Activated CD8-positive, alpha-beta memory T cell treated with anti-CD3 and anti-CD28 coated beads, Interleukin-2, amount 50 U/mL, for 48 hours (primary cell): ENCODE measurements around the gene TMEM151A.
"Not testable (repeated sequence)": the region's sequence is repeated elsewhere in the genome, so short reads cannot be mapped to it uniquely, and the experiment has no call there.

Source experiments
- DNase-seq: peaks from one replicate; pipeline ENCODE4 v3.0.0-alpha.2; 2020

The TMEM151A gene

DNA sequence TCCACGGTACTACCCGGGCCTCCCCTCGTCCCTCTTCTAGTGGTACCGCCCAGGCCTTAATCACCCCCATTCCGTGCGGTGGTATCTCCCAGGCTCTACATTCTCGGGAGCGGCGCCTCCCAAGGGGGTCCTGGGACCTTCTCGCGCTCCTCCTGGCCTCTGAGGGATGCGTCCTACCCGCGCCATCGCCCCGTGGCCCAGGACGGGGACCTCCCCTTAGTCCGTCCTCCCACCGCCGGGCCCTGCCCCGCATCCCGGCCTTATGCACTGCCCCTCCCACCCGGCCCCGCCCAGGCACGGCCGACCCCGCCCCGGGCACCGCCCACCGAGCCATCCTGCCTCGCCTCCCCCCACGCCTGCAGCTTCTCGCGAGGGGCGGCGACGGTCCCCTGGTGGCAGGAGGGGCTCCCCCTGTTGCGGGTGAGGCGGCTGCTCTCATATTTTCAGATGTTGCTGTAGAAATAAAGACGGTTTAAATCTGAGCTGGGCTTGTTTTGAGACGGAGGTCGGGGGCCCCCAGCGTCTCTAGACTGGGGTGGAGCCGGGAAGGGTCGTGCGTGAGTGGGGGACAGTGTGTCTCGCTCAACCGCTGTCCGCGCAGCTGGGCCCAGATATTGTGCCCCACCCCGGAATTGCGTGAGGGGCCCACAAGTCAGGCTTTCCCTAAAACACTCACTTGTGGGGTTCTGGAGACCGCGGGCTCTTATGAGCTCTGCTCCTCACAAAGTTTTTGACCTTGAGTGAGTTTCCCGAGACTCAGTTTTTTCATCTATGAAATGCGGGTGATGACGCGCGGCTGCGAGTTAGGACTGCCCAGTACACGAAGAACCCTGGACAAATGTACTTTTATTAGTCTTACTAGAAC is 24.1 kb upstream of the TMEM151A start:
- peak; percentile 96 for DNase-seq

DNA sequence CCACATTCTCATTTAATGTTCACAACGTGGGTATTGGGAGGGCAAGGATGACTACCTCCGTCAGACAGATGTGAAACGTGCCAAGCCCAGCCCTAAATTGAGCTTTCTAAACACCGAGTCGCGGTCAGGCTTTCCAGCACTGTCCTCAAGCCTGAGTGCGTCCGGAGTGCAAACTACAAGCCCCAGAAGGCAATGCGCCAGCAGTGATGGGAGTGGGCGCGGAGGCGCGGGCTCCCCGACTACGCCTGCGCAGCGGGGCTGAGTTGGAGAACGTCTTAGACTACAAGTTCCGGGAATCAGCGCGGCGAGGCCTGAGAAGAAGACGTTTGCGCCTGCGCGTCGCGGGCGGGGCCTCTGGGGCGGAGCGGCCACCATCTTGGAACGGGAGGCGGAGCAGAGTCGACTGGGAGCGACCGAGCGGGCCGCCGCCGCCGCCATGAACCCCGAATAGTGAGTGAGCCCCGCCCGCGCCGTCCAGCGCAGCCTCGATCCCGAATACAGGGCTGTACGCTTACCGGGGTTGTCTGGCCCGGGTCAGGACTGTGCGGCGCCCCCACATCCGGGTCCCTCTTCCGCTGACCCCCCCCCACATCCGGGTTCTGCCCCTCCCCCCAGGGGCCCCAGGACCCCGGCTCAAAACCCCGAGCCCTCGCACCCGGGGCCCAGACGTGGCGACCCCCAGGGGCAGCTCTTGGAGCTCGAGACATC is 23.3 kb upstream of the TMEM151A start, which contains the start of gene RAB1B:
TSS of gene RAB1B (plus strand) at position 396 of the 708 bp plus-strand sequence. CDS start at position 437, 41 bp downstream.
- peak; percentile 100 for DNase-seq

DNA sequence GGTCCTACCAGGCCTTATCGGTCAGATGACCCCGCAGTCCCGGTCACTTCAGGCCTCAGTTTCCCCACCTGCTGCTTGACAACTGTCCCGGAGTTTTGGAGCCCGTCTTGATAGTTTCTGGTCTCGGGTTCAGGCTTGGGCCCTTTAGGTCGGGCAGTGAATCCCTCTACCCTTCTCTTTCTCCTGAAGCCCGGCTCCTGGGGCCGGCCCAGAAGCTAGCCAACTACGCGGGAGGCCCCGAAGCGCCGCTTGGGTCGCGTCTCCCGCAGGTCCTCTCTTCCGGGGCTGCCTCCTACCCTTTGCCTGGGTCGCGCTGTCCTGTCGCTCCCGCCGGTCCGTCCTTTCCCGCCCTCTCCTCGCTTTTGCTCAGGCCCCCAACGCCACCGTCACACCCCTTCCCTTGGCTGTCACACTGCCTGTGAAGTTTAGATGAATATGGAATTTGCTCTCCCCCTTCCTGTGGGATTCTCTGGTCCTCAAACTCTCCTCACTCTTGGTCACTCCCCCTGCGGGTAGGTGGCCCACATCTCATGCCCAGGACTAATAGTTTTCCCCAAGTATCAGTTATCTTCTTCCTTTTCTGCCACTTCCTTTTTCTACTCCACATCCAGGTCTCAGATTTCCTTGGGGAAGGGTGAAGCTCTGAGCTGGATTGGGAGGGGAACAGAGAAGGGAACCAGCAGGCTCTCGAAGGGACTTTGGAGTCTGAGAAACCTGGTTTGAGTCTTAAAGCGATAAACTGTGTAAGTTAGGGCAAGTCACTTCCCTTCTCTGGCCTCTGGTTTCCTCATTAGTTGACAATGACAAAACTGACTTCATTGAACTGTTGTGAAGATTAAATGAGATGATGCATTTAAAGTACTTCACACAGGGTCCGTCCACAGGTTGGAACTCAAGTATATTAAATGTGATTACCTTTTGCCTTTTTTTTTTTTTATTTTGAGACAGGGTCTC is 22.5 kb upstream of the TMEM151A start:
- DNase-seq: no peak

DNA sequence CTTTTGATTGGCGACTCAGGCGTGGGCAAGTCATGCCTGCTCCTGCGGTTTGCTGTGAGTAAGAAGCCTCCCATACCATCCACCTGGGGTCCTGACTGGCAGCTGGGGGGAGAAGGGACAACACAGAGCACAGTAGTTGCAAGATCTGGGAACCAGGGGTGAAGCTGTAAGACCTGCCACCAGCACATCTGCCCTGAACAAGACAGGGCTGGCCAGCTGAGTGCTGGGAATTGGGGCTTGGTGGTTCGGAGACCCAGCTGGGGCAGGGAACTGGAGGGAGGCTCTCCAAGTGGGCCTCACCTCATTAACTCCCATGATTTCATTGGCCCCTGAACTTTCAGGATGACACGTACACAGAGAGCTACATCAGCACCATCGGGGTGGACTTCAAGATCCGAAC is 19.9 kb upstream of the TMEM151A start:
- no peak for DNase-seq

DNA sequence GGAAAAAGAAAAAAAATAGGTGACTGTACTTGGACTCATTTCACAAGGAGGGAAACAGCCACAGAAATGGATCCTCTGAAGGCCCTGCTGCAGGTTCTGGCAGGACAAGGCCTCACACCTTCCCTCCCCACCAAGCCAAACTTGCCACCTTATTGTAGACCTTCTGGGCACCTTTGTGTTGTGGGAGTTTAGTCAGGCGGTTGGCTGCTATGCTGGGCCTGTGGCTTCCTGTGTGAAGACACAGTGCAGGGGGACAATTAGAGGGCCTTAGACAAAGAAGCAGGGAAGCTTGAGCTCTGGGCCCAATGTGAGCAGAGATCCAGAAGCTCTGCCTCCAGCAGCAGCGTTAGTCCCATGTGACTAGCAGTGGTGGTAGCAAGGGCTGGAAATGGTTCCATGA is 19.1 kb upstream of the TMEM151A start:
- DNase-seq: no peak

DNA sequence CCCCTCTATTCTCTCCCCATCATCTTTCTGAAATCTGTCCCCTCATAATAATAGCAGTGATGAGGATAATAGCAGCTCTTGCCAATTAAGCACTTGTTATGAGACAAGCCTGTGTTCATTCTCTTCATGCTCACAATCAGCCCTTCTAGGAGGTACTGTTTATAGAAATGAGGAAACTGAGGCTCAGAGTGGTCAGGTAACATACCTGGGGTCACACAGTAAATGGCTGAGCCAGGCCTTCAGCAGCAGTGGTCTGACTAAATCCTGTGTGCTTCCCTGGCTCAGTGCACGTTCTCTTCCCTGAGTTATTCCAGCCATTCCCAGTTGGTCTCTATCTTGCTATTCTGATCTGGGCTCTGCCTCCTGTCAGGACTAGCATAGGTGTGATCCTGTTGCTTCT is 17.5 kb upstream of the TMEM151A start:
- DNase-seq: no peak

DNA sequence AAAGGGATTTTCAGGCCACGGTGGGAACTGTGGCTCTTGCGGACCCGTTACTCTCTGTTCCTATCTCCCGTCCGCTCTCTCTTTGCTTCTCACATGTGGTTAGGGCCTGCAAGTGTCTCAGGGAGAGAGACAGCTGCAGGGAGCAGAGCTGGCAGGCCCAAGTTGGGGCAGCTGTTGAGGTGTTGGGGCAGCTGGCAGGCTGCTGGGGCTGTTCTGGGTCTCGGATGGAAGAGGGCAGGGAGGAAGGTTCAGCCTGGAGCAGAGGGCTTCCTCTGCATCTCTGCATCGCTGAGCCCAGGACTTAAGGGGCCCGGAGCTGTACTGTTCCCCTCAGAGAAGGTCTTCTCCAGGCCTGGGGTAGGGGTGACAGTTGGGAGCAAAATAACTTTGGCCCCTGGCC is 16.3 kb upstream of the TMEM151A start:
- DNase-seq: no peak

DNA sequence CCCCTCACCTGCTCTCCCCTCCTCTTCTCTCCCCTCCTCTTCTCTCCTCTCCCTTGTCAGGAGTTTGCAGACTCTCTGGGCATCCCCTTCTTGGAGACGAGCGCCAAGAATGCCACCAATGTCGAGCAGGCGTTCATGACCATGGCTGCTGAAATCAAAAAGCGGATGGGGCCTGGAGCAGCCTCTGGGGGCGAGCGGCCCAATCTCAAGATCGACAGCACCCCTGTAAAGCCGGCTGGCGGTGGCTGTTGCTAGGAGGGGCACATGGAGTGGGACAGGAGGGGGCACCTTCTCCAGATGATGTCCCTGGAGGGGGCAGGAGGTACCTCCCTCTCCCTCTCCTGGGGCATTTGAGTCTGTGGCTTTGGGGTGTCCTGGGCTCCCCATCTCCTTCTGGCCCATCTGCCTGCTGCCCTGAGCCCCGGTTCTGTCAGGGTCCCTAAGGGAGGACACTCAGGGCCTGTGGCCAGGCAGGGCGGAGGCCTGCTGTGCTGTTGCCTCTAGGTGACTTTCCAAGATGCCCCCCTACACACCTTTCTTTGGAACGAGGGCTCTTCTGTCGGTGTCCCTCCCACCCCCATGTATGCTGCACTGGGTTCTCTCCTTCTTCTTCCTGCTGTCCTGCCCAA is 15.6 kb upstream of the TMEM151A start:
- DNase-seq: no peak

DNA sequence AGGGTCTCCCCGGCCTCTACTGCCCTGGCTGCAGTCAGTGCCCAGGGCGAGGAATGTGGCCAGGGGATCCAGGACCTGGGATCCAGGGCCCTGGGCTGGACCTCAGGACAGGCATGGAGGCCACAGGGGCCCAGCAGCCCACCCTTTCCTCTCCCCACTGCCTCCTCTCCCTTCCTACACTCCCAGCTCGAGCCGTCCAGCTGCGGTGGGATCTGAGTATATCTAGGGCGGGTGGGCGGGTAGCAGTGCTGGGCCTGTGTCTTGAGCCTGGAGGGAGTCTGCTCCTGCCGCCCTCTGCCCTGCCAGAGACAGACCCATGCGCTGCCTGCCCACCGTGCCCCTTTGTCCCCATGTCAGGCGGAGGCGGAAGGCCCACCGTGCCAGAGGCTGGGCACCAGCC is 15.1 kb upstream of the TMEM151A start:
- DNase-seq: not testable (repeated sequence)

DNA sequence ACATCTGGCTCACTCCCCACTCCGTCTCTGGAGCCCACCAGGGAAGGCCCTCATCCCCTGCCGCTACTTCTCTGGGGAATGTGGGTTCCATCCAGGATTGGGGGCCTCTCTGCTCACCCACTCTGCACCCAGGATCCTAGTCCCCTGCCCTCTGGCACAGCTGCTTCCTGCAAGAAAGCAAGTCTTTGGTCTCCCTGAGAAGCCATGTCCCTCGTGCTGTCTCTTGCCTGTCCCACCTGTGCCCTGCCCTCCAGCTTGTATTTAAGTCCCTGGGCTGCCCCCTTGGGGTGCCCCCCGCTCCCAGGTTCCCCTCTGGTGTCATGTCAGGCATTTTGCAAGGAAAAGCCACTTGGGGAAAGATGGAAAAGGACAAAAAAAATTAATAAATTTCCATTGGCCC is 14.6 kb upstream of the TMEM151A start:
- DNase-seq: not testable (repeated sequence)

DNA sequence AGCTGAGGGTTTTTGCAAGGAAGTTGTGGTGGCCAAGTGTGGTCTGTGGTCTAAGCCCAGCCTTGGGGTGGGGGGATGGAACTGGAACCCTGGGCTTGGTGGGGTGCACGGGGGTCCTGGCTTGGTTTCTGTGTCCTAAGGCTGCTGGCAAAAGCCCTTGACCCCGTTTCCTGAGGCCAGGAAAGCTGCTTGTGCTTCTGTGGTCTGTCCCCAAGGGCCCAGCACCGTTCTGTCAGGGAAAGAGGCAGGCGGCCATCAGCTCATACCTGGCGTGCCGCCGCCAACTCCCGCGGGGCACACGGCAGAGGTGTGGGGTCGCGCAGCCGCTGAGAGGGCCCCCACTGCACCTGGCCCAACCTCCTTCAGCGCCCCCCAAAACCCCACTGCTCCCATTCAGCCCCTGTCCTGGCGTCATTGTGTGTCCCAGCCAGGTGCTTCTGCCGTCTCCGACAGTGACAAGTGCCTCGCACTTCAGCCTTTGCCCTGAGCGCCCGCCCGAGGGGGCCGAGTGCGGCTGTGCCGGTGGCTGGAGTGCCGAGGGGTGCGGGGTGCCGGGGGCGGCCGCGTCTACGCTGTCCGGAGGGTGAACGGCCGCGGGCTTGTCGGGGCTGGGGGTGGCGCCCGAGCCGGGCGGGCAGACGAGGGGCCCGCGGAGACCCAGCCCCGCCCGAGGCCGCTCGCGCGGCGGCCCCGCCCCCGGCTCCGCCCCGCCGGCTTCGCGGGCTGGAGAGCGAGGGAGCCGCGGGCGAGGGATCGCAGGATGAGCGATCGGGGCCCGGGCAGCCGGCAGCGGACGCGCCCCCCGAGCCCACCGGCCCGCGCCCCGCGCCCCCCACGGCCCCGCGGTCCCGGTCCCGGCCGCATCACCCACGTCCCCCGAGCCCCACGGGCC is 14.0 kb upstream of the TMEM151A start, which contains the start of gene CNIH2:
TSS of gene CNIH2 (plus strand) at position 705 of the 892 bp plus-strand sequence. CDS start 282 bp downstream, outside the sequence.
- DNase-seq: peak; percentile 65

DNA sequence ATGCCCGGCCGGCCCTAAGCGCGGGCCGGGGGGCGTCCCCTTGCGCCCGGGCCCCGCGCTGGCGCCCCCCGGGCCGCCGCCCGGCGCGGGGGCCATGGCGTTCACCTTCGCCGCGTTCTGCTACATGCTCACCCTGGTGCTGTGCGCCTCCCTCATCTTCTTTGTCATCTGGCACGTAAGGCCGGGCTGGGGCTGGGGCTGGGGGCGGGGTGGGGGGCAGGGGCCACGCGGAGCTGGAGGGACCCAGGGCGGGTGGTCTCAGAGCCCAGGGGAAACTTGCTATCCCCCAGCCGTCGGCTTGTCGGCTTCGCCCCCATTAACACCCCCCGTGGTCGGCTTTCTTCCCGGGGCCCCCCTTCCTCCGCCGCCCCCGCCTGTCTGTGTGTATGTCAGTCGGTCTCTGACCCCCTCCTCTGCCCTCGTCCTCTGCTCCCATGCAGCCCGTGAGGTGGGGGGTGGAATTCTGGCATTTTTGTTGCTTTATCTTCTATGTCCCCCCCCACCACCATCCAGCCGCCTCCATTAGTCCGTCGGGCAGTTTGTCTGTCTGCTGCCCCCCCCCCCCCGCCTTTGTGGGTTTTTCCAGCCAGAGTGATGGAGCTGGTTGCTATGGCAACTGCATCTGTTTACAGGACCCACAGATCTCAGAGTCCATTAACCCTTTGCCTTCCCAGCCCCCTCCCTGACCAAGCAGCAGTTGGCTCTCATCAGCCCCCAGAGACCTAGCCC is 13.2 kb upstream of the TMEM151A start:
- no peak for DNase-seq

DNA sequence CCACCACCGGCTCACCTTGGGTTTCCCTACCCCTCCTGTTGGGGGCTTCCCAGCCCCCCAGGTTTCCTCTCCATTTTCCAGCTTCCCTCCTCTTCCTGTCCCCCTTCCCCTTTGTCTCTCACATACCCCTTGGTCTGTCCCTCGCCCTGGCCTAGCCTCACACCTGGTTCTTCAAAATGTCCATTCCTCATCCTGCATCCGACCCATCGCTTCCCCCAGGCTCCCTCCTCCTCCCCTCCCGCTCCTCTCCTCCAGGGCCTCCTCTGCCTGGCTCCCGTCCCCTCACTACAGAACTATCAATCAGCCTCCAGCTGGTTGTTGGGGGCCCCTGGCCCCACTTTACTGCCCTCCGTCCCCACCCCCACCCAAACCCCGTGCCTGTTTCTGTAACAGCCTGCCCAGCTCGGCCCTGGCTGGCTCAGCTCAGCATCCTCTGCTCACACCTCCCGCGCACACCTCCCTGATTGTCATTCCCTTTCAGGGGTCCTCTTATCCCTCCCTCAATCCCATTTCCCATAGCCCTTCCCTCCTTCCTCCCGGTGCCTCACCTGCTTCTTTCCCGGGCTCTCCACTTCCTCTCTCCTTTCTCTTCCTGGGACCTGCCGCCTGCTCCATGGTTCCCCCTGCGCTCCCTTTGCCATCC is 12.5 kb upstream of the TMEM151A start:
- no peak for DNase-seq

DNA sequence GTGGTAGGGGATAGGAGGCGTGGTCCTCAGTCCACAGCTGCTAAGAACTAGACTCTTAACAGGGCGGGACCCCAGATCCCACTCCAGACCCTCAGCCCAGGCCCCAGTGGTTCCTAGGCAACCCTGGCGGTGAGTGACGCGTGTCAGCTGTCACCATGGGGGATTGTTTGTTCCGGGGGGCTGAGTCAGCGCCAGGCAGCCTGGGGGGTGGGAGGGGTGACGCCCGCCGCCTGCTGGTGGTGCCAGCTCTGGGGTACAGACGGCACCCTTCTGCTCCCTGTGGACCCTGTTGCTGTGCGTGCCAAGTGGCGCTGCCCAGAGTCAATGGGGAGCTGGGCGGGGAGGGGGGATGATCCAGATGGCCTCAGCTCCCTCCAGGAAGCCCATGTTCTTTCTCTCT is 11.3 kb upstream of the TMEM151A start:
- DNase-seq: no peak

DNA sequence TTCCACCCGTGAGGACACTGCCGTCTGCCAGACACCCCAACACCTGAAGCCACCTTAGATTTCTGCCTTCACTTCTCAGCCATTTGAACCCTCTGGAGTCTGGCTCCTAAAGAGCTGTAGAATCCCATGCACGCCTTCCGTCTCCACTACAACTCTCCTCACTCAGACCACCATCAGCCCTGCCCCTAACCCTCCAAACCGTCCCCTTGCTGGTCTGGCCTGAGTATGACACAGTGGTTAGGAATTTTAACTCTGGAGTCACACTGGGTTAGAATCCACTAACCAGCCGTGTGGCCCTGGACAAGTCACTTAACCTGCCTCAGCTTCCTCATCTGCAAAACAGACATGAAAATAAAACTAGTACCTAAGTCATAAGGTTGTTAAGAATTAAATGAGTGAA is 10.7 kb upstream of the TMEM151A start:
- no peak for DNase-seq

DNA sequence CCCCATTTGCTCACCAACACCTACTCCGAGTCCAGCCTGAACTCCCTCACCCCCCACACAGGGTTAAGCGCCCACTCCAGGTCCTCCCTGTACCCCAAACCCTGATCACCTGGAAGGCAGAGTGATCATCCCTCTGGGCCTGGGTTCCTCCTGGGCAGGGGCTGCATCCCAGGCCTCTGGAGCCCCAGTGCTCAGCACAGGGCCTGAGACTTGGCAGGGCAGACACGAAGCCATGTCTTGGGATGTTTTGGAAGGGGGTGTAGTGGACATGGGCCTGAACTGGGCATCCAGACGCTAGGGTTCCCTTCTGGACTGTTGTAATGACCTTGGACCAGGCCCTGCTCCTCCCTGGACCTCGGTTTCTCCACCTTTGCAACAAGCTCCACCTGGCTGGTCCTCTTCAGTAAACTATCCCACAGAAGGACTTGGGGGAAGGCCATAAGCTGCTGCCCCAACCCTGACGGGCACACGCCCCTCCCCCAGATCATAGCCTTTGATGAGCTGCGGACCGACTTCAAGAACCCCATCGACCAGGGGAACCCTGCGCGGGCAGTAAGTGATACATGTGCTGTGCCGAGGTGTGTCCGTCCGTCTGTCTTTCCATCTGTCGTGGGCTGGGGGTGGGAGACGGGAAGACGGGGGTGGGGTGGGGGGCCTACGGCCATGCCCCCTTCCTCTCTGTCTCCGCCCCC is 9.8 kb upstream of the TMEM151A start:
- no peak for DNase-seq

DNA sequence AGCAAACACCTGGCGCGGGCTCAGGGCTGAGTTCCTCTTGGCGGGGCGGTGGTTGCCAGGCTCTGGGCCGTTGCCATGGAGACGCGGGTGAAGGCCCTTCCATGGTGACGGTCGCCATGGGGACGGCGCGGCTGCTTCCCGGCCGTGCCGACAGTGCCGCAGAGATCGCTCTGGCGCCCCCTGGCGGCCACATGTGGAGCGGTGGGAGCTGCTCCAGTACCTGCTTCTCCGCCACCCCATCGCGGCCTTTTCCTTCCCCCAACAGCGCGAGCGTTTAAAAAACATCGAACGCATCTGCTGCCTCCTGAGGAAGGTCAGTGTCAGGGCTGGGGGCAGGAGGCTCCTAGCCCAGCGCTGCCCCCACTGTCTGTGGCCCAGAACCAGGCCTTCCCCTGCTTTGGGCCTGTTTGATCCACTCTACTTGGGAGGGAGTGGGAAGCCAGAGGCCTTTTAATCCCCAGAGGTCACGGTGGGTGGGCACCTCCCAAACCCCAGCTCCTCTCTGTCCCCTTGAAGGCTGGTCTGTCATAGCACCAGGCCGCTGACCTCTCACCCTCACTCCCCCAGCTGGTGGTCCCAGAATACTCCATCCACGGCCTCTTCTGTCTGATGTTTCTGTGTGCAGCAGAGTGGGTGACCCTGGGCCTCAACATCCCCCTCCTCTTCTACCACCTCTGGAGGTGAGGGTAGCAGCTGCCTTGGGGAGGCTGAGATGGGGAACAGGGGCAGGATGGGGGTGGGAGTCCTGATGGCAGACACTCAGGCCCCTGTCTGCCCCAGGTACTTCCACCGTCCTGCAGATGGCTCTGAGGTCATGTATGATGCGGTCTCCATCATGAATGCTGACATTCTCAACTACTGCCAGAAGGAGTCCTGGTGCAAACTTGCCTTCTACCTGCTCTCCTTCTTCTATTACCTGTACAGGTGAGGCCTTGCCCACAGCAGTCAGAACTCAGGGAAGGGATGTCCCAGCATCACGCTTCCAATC is 8.9 kb upstream of the TMEM151A start:
- DNase-seq: peak; percentile 100

DNA sequence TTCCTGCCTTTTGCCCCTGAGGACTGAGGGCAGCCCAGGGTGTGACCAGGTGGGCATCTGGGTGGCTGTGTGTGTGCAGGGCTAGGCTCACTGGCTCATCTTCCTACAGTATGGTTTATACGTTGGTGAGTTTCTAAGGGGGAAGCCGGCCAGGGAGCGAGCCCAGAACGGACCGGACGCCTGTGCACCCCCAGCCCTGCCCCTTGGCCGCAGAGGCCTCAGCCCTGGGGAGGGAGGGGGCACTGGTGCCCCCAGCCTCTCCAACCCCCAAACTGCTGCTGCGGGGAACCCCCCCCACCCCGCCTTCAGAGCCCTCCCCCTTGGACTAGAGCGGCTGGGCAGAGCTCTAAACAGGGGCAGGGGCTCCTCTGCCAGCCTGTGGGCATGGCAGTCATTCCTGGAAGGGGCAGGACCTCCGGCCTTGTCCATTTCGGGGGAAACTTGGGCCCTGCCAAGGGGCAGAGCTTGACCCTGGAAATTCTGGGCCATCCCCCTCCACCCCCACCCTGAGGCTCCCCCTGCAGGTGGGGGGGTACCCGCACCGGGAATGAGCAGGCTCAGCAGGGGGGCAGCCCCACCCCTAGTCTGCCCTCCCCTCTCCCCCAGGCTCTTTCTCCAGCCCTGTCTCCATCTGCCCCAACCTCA is 8.1 kb upstream of the TMEM151A start:
- no peak for DNase-seq
